ENCODE measurements around the gene HOXD13. TPM values are rescaled to one million over a fixed set of nuclear protein-coding genes. Genes with fewer than 3 reads are reported as not detected.

Gene HOXD13
- total and polyA plus RNA-seq, 2 donors (not counting 1 experiment from before 2014, with no cell fraction given) = not detected

- no peaks in the 10 kb centered on the region for H3K79me2 ChIP-seq (ENCODE audit: control insufficient read depth, insufficient read depth, low read length)
- no peaks in the 10 kb centered on the region for H3K4me1 ChIP-seq (ENCODE audit: control insufficient read depth, extremely low read depth, insufficient read depth, low read length)
- H3K36me3 ChIP-seq (ENCODE audit: control insufficient read depth, insufficient read depth, low read length) = no peaks in the 10 kb centered on the region
- H3K4me3 ChIP-seq (replicated peaks in 1 of 4; ENCODE audit: control extremely low read depth in 1 of 4, insufficient read depth in 1 of 4, low read depth in 3 of 4, low read length in 4 of 4) = no peak overlapping the region
- no peak overlapping the region for H3K27ac ChIP-seq (ENCODE audit: insufficient read depth, low read length)
- no peak overlapping the region for H3K4me2 ChIP-seq (ENCODE audit: extremely low read depth, insufficient read depth, low read length)
- TF ChIP-seq EZH2 (IDR thresholded peaks at IDR 0.05; ENCODE audit: low read length, missing control alignments) = peak; percentile 65
- no peak for TF ChIP-seq CTCF (conservative IDR thresholded peaks at IDR 0.05 in 1 of 2, IDR thresholded peaks at IDR 0.05 in 1 of 2; ENCODE audit: low read depth in 1 of 2, low read length in 2 of 2)
- DNase-seq (ENCODE audit: low read depth in 2 of 2) = no peak
- H3K9me3 ChIP-seq (ENCODE audit: control insufficient read depth, insufficient read depth, low read depth, low read length) = no peaks in the 10 kb centered on the region
- H4K20me1 ChIP-seq (ENCODE audit: control insufficient read depth, extremely low read depth, insufficient read depth, low read length) = no peaks in the 10 kb centered on the region
- H3K9ac ChIP-seq (ENCODE audit: insufficient read depth, low read length) = no peak overlapping the region
- peaks cover 89% of the 10 kb centered on the region for H3K27me3 ChIP-seq (ENCODE audit: control insufficient read depth, insufficient read depth, low read length)
- no peak overlapping the region for H2AFZ ChIP-seq (ENCODE audit: low read length)
These were observed 22.6 kb downstream of the HOXD13 start for GRCh38 chr2:176114930-176115625.

GRCh38 chr2:176115883-176116813, 23.6 kb downstream of the HOXD13 start, which contains the start of gene HOXD10:
Gene HOXD10 (plus strand): TSS chr2:176116778. CDS start chr2:176116834, 56 bp downstream.
- TF ChIP-seq CTCF (conservative IDR thresholded peaks at IDR 0.05 in 1 of 2, IDR thresholded peaks at IDR 0.05 in 1 of 2; ENCODE audit: low read depth in 1 of 2, low read length in 2 of 2) (no peak), EZH2 (IDR thresholded peaks at IDR 0.05; ENCODE audit: low read length, missing control alignments) (peak; percentile 49)
- Histone ChIP-seq H3K79me2 (ENCODE audit: control insufficient read depth, insufficient read depth, low read length) (no peaks in the 10 kb centered on the region), H2AFZ (ENCODE audit: low read length) (no peak within 1 kb of the TSS), H3K4me3 (replicated peaks in 1 of 4; ENCODE audit: control extremely low read depth in 1 of 4, insufficient read depth in 1 of 4, low read depth in 3 of 4, low read length in 4 of 4) (no peak within 1 kb of the TSS), H3K4me2 (ENCODE audit: extremely low read depth, insufficient read depth, low read length) (no peak within 1 kb of the TSS), H3K9me3 (ENCODE audit: control insufficient read depth, insufficient read depth, low read depth, low read length) (no peaks in the 10 kb centered on the region), H3K27ac (ENCODE audit: insufficient read depth, low read length) (no peak within 1 kb of the TSS), H3K36me3 (ENCODE audit: control insufficient read depth, insufficient read depth, low read length) (no peaks in the 10 kb centered on the region), H4K20me1 (ENCODE audit: control insufficient read depth, extremely low read depth, insufficient read depth, low read length) (no peaks in the 10 kb centered on the region), H3K4me1 (ENCODE audit: control insufficient read depth, extremely low read depth, insufficient read depth, low read length) (no peaks in the 10 kb centered on the region), H3K9ac (ENCODE audit: insufficient read depth, low read length) (no peak within 1 kb of the TSS), H3K27me3 (ENCODE audit: control insufficient read depth, insufficient read depth, low read length) (peaks cover 92% of the 10 kb centered on the region)
- no peak for DNase-seq (ENCODE audit: low read depth in 2 of 2)

GRCh38 chr2:176117162-176117822, 24.8 kb downstream of the HOXD13 start:
- Histone ChIP-seq H3K79me2 (ENCODE audit: control insufficient read depth, insufficient read depth, low read length) (no peaks in the 10 kb centered on the region), H3K9me3 (ENCODE audit: control insufficient read depth, insufficient read depth, low read depth, low read length) (no peaks in the 10 kb centered on the region), H3K4me3 (replicated peaks in 1 of 4; ENCODE audit: control extremely low read depth in 1 of 4, insufficient read depth in 1 of 4, low read depth in 3 of 4, low read length in 4 of 4) (no peak overlapping the region), H3K36me3 (ENCODE audit: control insufficient read depth, insufficient read depth, low read length) (no peaks in the 10 kb centered on the region), H3K4me2 (ENCODE audit: extremely low read depth, insufficient read depth, low read length) (no peak overlapping the region), H4K20me1 (ENCODE audit: control insufficient read depth, extremely low read depth, insufficient read depth, low read length) (no peaks in the 10 kb centered on the region), H3K4me1 (ENCODE audit: control insufficient read depth, extremely low read depth, insufficient read depth, low read length) (no peaks in the 10 kb centered on the region), H3K27ac (ENCODE audit: insufficient read depth, low read length) (no peak overlapping the region), H2AFZ (ENCODE audit: low read length) (no peak overlapping the region), H3K9ac (ENCODE audit: insufficient read depth, low read length) (no peak overlapping the region), H3K27me3 (ENCODE audit: control insufficient read depth, insufficient read depth, low read length) (peaks cover 94% of the 10 kb centered on the region)
- TF ChIP-seq CTCF (conservative IDR thresholded peaks at IDR 0.05 in 1 of 2, IDR thresholded peaks at IDR 0.05 in 1 of 2; ENCODE audit: low read depth in 1 of 2, low read length in 2 of 2) (no peak), EZH2 (IDR thresholded peaks at IDR 0.05; ENCODE audit: low read length, missing control alignments) (no peak)
- DNase-seq (ENCODE audit: low read depth in 2 of 2) = no peak

Data from fibroblast of lung (primary cell).